ENCODE data around the gene ENOX2.

GRCh38 chrX:130887376-130887775, 15.6 kb downstream of the ENOX2 start:
- TF ChIP-seq CTCF (IDR thresholded peaks at IDR 0.05), result no peak
- TF ChIP-seq EZH2 (IDR thresholded peaks at IDR 0.05; ENCODE audit: borderline replicate concordance, insufficient read depth, low read depth, low read length, poor library complexity, severe bottlenecking), result no peak
